Right lobe of liver (tissue), 4 donors: Measurements from ENCODE around the gene DPH1.

Experiments
- CTCF ChIP-seq, 4 donors: fragments of 200-600 bp in 3 of 4; fragments of 450-650 bp in 1 of 4; IDR thresholded peaks; one replicate each; pipeline versions ENCODE4 v1.5.1 to v1.8.0; 2016 to 2022; ENCODE audit warnings: antibody characterized with exemption in 4 of 4, mild to moderate bottlenecking in 2 of 4
- POLR2A ChIP-seq: fragments of 450-650 bp; IDR thresholded peaks from one replicate; pipeline ENCODE4 v1.6.1; 2017; ENCODE audit warnings: antibody characterized with exemption, mild to moderate bottlenecking
- donor health status: DM: no; HTN: no; CAD: no.
- donor health status: DM: no; HTN: no; CAD: no.
- donor health status: DM: no; HTN: yes; CAD: no.

- TF ChIP-seq CTCF (IDR thresholded peaks at IDR 0.05): no peak
- TF ChIP-seq POLR2A: no peak
Measured at GRCh38 chr17:1985093-1985492, 44.9 kb upstream of the DPH1 start.
